NCI-H460 (cell line): ENCODE measurements around the gene DOCK9. TPM values are rescaled to one million over a fixed set of nuclear protein-coding genes. Genes with fewer than 3 reads are reported as not detected.

ENCODE experiments used
- DNase-seq: peaks from one replicate; pipeline ENCODE4 v3.0.0-alpha.2; 2016; ENCODE audit warnings: low read depth; ENCODE audit errors: extremely low read depth
- total RNA-seq: library from RNA; depleted of rRNA; stranded (reverse); fragments of >200 nt; shearing (Covaris generic); gene quantifications from 2 replicates; pipeline ENCODE4 v1.2.3, GENCODE V29; 2014

DOCK9 gene
- total RNA-seq, 1 experiment from 2014 or later: 11.5 TPM

GRCh38 chr13:98869408-98870090 lies 108.3 kb downstream of the DOCK9 start:
- DNase-seq: no peak

GRCh38 chr13:98868932-98869331 lies 108.9 kb downstream of the DOCK9 start:
- no peak for DNase-seq

- DNase-seq: no peak
These were observed 111.0 kb downstream of the DOCK9 start for GRCh38 chr13:98866882-98867281.

GRCh38 chr13:98860491-98860890 lies 117.4 kb downstream of the DOCK9 start:
- no peak for DNase-seq

- no peak for DNase-seq
These were observed 119.7 kb downstream of the DOCK9 start for GRCh38 chr13:98858191-98858590.

GRCh38 chr13:98856983-98857382 lies 120.9 kb downstream of the DOCK9 start:
- no peak for DNase-seq

GRCh38 chr13:98854448-98854847 lies 123.4 kb downstream of the DOCK9 start:
- no peak for DNase-seq

- DNase-seq: no peak
These were observed 124.1 kb downstream of the DOCK9 start for GRCh38 chr13:98853771-98854221.

GRCh38 chr13:98851276-98851675 lies 126.6 kb downstream of the DOCK9 start:
- no peak for DNase-seq

- DNase-seq: no peak
These were observed 129.1 kb downstream of the DOCK9 start for GRCh38 chr13:98848746-98849145.

GRCh38 chr13:98847780-98848179 lies 130.1 kb downstream of the DOCK9 start:
- DNase-seq: no peak

GRCh38 chr13:98846986-98847385 lies 130.9 kb downstream of the DOCK9 start:
- DNase-seq: no peak

GRCh38 chr13:98846521-98846920 lies 131.3 kb downstream of the DOCK9 start:
- no peak for DNase-seq

- DNase-seq: no peak
These were observed 132.1 kb downstream of the DOCK9 start for GRCh38 chr13:98845742-98846141.

GRCh38 chr13:98844021-98844420 lies 133.8 kb downstream of the DOCK9 start:
- no peak for DNase-seq

GRCh38 chr13:98843482-98843877 lies 134.4 kb downstream of the DOCK9 start:
- no peak for DNase-seq

GRCh38 chr13:98842858-98843481 lies 134.9 kb downstream of the DOCK9 start:
- DNase-seq: peak; percentile 42

- no peak for DNase-seq
These were observed 135.8 kb downstream of the DOCK9 start for GRCh38 chr13:98842070-98842469.

GRCh38 chr13:98839856-98840769 lies 137.8 kb downstream of the DOCK9 start:
- peak; percentile 37 for DNase-seq

GRCh38 chr13:98838776-98839175 lies 139.1 kb downstream of the DOCK9 start:
- no peak for DNase-seq

- DNase-seq: no peak
These were observed 140.0 kb downstream of the DOCK9 start for GRCh38 chr13:98837896-98838295.
